A549 (cell line): Measurements from ENCODE around the gene PEDS1. TPM values are rescaled to one million over a fixed set of nuclear protein-coding genes. Genes with fewer than 3 reads are reported as not detected.

ENCODE experiments used
- ATAC-seq, 2 experiments: fragments of 200-7000 bp in 1 of 2; fragments of >200 bp in 1 of 2; cut with Nextera tagmentation in 1 of 2; cut with Tn5 transposase in 1 of 2; 3 replicates each; pipeline versions ENCODE4 v1.8.0 to v1.9.1; 2018 to 2020; ENCODE audit warnings: mild to moderate bottlenecking in 1 of 2, moderate library complexity in 1 of 2
- CTCF ChIA-PET: fragments of 300-600 bp; sonication (Branson Sonifier 250); formaldehyde crosslinking; extraction: SDS; loops from one replicate; lab custom pipeline; 2021; ENCODE audit warnings: antibody characterized with exemption, inconsistent platforms; lab: Yijun Ruan, JAX
- POLR2A ChIA-PET: fragments of 350-600 bp; formaldehyde crosslinking; extraction: SDS; loops from one replicate; lab custom pipeline; 2021; ENCODE audit warnings: antibody characterized with exemption, inconsistent platforms; lab: Yijun Ruan, JAX
- DNase-seq, 2 experiments: peaks; one replicate each; pipeline versions ENCODE4 v3.0.0 to v3.0.0-alpha.2; 2011 to 2016; ENCODE audit warnings: low read depth in 1 of 2, low spot score in 1 of 2
- FAIRE-seq: peaks from 2 replicates; lab custom pipeline; 2011; peaks lifted over from hg19 to GRCh38; lab: Jason Lieb, UNC
- H3K27ac ChIP-seq, 2 experiments: fragments of >200 bp; sonication (Bioruptor Twin); formaldehyde crosslinking; 3 replicates each; pipeline ENCODE4 v1.5.1; 2016 to 2017
- H3K4me1 ChIP-seq: fragments of >200 bp; sonication (Bioruptor Twin); formaldehyde crosslinking; 3 replicates; pipeline ENCODE4 v1.6.1; 2016
- H3K4me2 ChIP-seq: fragments of >200 bp; sonication (Bioruptor Twin); formaldehyde crosslinking; 3 replicates; pipeline ENCODE4 v1.6.1; 2016
- H3K4me3 ChIP-seq: fragments of >200 bp; sonication (Bioruptor Twin); formaldehyde crosslinking; 3 replicates; pipeline ENCODE4 v1.5.1; 2016
- H3K9me3 ChIP-seq: fragments of >200 bp; sonication (Bioruptor Twin); formaldehyde crosslinking; 3 replicates; pipeline ENCODE4 v1.6.1; 2016
- ATOH8 ChIP-seq: fragments of 250-450 bp; sonication (Bioruptor Pico); IDR thresholded peaks from 2 replicates; pipeline ENCODE4 v1.5.0; 2020; ENCODE audit warnings: low read depth, mild to moderate bottlenecking, moderate library complexity
- BCL3 ChIP-seq: fragments of >200 bp; sonication (Bioruptor Twin); formaldehyde crosslinking; IDR thresholded peaks from 3 replicates; pipeline ENCODE4 v1.6.1; 2016
- BHLHE40 ChIP-seq: IDR thresholded peaks from 2 replicates; pipeline ENCODE4 v1.6.1; 2012; ENCODE audit warnings: low read depth, low read length, inconsistent platforms
- CEBPB ChIP-seq, 2 experiments: fragments of >200 bp in 1 of 2; sonication (Bioruptor Twin) in 1 of 2; formaldehyde crosslinking in 1 of 2; IDR thresholded peaks; 2 replicates each; pipeline ENCODE4 v1.6.1; 2012 to 2016
- CHD2 ChIP-seq: fragments of 150-350 bp; IDR thresholded peaks from 2 replicates; pipeline ENCODE4 v1.6.1; 2014; ENCODE audit warnings: low read length; ENCODE audit not compliant: partially characterized antibody
- CTCF ChIP-seq: fragments of >200 bp; sonication (Bioruptor Twin); formaldehyde crosslinking; IDR thresholded peaks from 3 replicates; pipeline ENCODE4 v1.5.1; 2016
- ELK1 ChIP-seq: fragments of 150-350 bp; IDR thresholded peaks from 2 replicates; pipeline ENCODE4 v1.6.1; 2014; ENCODE audit warnings: low read depth, mild to moderate bottlenecking, low read length
- EP300 ChIP-seq, 2 experiments: fragments of >200 bp; sonication (Bioruptor Twin); formaldehyde crosslinking; IDR thresholded peaks; 2 replicates in 1 of 2; 3 replicates in 1 of 2; pipeline ENCODE4 v1.6.1; 2016 to 2017
- FOSL2 ChIP-seq, 2 experiments: fragments of 450-650 bp in 1 of 2; fragments of >200 bp in 1 of 2; sonication (Bioruptor Twin) in 1 of 2; formaldehyde crosslinking; IDR thresholded peaks; 2 replicates each; pipeline versions ENCODE4 v1.5.0 to v1.6.1; 2016 to 2020; ENCODE audit warnings: mild to moderate bottlenecking in 1 of 2, moderate library complexity in 1 of 2
- GATA3 ChIP-seq: IDR thresholded peaks from 2 replicates; pipeline ENCODE4 v1.6.1; 2012; ENCODE audit warnings: borderline replicate concordance
- HES2 ChIP-seq: fragments of >200 bp; sonication (Bioruptor Twin); formaldehyde crosslinking; IDR thresholded peaks from 2 replicates; pipeline ENCODE4 v1.6.1; 2016
- HMGXB4 ChIP-seq: fragments of 250-450 bp; sonication (Bioruptor Pico); IDR thresholded peaks from 2 replicates; pipeline ENCODE4 v1.5.0; 2021; ENCODE audit warnings: mild to moderate bottlenecking, moderate library complexity, borderline replicate concordance
- JUN ChIP-seq, 2 experiments: fragments of >200 bp; sonication (Bioruptor Twin); formaldehyde crosslinking; IDR thresholded peaks; 2 replicates in 1 of 2; 3 replicates in 1 of 2; pipeline ENCODE4 v1.6.1; 2016 to 2017
- JUNB ChIP-seq: fragments of >200 bp; sonication (Bioruptor Twin); formaldehyde crosslinking; IDR thresholded peaks from 2 replicates; pipeline ENCODE4 v1.6.1; 2016
- MAX ChIP-seq: IDR thresholded peaks from 2 replicates; pipeline ENCODE4 v1.6.1; 2012
- MYC ChIP-seq: IDR thresholded peaks from 2 replicates; pipeline ENCODE4 v1.6.1; 2012; ENCODE audit warnings: mild to moderate bottlenecking, inconsistent platforms, low read length, improper control_type of control experiment, borderline replicate concordance
- NFE2L2 ChIP-seq: fragments of 150-350 bp; conservative IDR thresholded peaks from 2 replicates; pipeline ENCODE4 v1.6.1; 2014; ENCODE audit warnings: low read length
- PBX3 ChIP-seq: IDR thresholded peaks from 2 replicates; pipeline ENCODE4 v1.6.1; 2012
- RAD21 ChIP-seq, 2 experiments: fragments of >200 bp in 1 of 2; sonication (Bioruptor Twin) in 1 of 2; formaldehyde crosslinking in 1 of 2; IDR thresholded peaks in 1 of 2; conservative IDR thresholded peaks in 1 of 2; 2 replicates in 1 of 2; 3 replicates in 1 of 2; pipeline ENCODE4 v1.6.1; 2012 to 2018; ENCODE audit warnings: inconsistent platforms in 1 of 2
- RCOR1 ChIP-seq: fragments of 150-350 bp; IDR thresholded peaks from 2 replicates; pipeline ENCODE4 v1.6.1; 2014; ENCODE audit warnings: antibody characterized with exemption, low read length, low read depth
- TP53 ChIP-seq: fragments of 250-450 bp; sonication (Bioruptor Pico); IDR thresholded peaks from 2 replicates; pipeline ENCODE4 v1.5.0; 2021; ENCODE audit warnings: mild to moderate bottlenecking, moderate library complexity
- WGBS: methylation state at CpG from one replicate; pipeline ENCODE4 v1.1.6; 2017; ENCODE audit errors: missing lambda C conversion rate; 5-methylcytosine and 5-hydroxymethylcytosine counted together
- polyA plus RNA-seq, 4 experiments: library from polyadenylated mRNA; depleted of rRNA in 3 of 4; stranded (reverse); fragments of >200 nt; fragmentation: RNase III in 1 of 4; extraction: RNeasy Plus Mini Kit Qiagen cat#74134 plus additional on column Dnase treatment in 1 of 4; gene quantifications; 2 replicates in 3 of 4; 3 replicates in 1 of 4; pipeline ENCODE4 v1.2.3, GENCODE V29; 2011 to 2017

PEDS1 gene
- polyA plus RNA-seq, 2 of the 4 experiments (the other 2 are of a cell fraction) = 24.5 to 25.8 TPM

- no peak for TF ChIP-seq BCL3
- no peak for TF ChIP-seq ELK1
- TF ChIP-seq RAD21 (conservative IDR thresholded peaks at IDR 0.05 in 1 of 2, IDR thresholded peaks at IDR 0.05 in 1 of 2) = no peak
- TF ChIP-seq EP300 (IDR thresholded peaks at IDR 0.05) = no peak
- no peak for TF ChIP-seq CHD2
Measured at GRCh38 chr20:50145566-50145965, 8.0 kb downstream of the PEDS1 start (continued).

GRCh38 chr20:50144362-50144761, 9.2 kb downstream of the PEDS1 start:
- Histone ChIP-seq H3K4me2 (peak overlapping the region; percentile 74), H3K4me3 (no peak overlapping the region), H3K9me3 (no peaks in the 10 kb centered on the region), H3K4me1 (peaks cover 72% of the 10 kb centered on the region), H3K27ac (peak overlapping the region; percentile 91 to 95)
- peak; percentile 89 to 90 for ATAC-seq
- no peak for FAIRE-seq
- TF ChIP-seq JUN (IDR thresholded peaks at IDR 0.05) (peak; percentile 30 to 75; a peak in 4 of 5 replicates), GATA3 (peak; percentile 70; the same call in 1 of the 2 replicates), EP300 (IDR thresholded peaks at IDR 0.05) (peak; percentile 69 to 75; a peak in 3 of 5 replicates), MYC (peak; percentile 65; the same call in 1 of the 2 replicates), ELK1 (no peak), ATOH8 (CRISPR knock-in tag) (no peak), RCOR1 (no peak), CEBPB (IDR thresholded peaks at IDR 0.05) (peak; percentile 93 to 95), BHLHE40 (peak; percentile 24; the same call in 1 of the 2 replicates), JUNB (peak; percentile 62; the same call in 1 of the 2 replicates), NFE2L2 (0 out of 2 replicates have a peak, but pooled peaks have one; percentile 35), CTCF (no peak), TP53 (CRISPR knock-in tag) (no peak), FOSL2 (IDR thresholded peaks at IDR 0.05) (peak; percentile 82), FOSL2 (CRISPR knock-in tag; IDR thresholded peaks at IDR 0.05) (peak; percentile 85), PBX3 (no peak), HES2 (peak; percentile 72; the same call in 1 of the 2 replicates), HMGXB4 (CRISPR knock-in tag) (no peak), MAX (peak; percentile 73)
- ChIA-PET POLR2A (interaction anchor here (0.6 to 2.5 kb wide), 7 partner anchors 9 to 33 kb away, joined by 3 to 48 read pairs (median 4); partner anchors contain the start of gene PEDS1), CTCF (interaction anchor here (0.8 to 9.6 kb wide), 8 partner anchors 9 to 168 kb away, joined by 3 to 123 read pairs (median 4); partner anchors contain the start of gene PEDS1)
- DNase-seq = peak; percentile 49 to 89
- 3% methylated on average over 4 of the region's 4 CpGs for WGBS
